Transverse colon (tissue), 4 donors: ENCODE data around the gene SHISA5. TPM values are rescaled to one million over a fixed set of nuclear protein-coding genes. Genes with fewer than 3 reads are reported as not detected.
A peak's percentile ranks its signal among the peaks of the same experiment; 100 is the strongest.

Experiments used
- DNase-seq: peaks from one replicate; pipeline ENCODE4 v3.0.0-alpha.2; 2019
- H3K27ac ChIP-seq, 4 donors: fragments of 200-600 bp; sonication (generic); 2 replicates each; pipeline ENCODE4 v1.5.1; 2016 to 2018; ENCODE audit warnings: inconsistent platforms in 4 of 4
- H3K27me3 ChIP-seq: fragments of 200-600 bp; sonication (generic); 2 replicates; pipeline ENCODE4 v1.5.1; 2017; ENCODE audit warnings: inconsistent platforms
- H3K36me3 ChIP-seq, 4 donors: fragments of 200-600 bp; sonication (generic); 2 replicates each; pipeline ENCODE4 v1.5.1; 2017 to 2019; ENCODE audit warnings: inconsistent platforms in 4 of 4
- H3K4me1 ChIP-seq, 4 donors: fragments of 200-600 bp; sonication (generic); 2 replicates each; pipeline ENCODE4 v1.5.1; 2017 to 2020; ENCODE audit warnings: inconsistent platforms in 4 of 4
- H3K4me3 ChIP-seq, 4 donors: fragments of 200-600 bp; sonication (generic); 1 replicate in 1 of 4; 2 replicates in 3 of 4; pipeline versions ENCODE4 v1.5.1 to v1.6.1; 2017 to 2019; ENCODE audit warnings: inconsistent platforms in 4 of 4
- H3K9me3 ChIP-seq, 2 donors: fragments of 200-600 bp; sonication (generic); 2 replicates each; pipeline ENCODE4 v1.5.1; 2017 to 2019; ENCODE audit warnings: inconsistent platforms in 2 of 2
- CTCF ChIP-seq, 5 experiments: fragments of 200-600 bp in 3 of 5; fragments of 450-650 bp in 2 of 5; sonication (generic) in 3 of 5; IDR thresholded peaks; 1 replicate in 2 of 5; 2 replicates in 3 of 5; pipeline ENCODE4 v1.5.1; 2016 to 2017; ENCODE audit warnings: antibody characterized with exemption in 5 of 5, inconsistent platforms in 3 of 5, mild to moderate bottlenecking in 2 of 5, moderate library complexity in 1 of 5
- EP300 ChIP-seq: sonication (generic); formaldehyde crosslinking; IDR thresholded peaks from one replicate; pipeline ENCODE4 v1.6.1; 2017; ENCODE audit warnings: antibody characterized with exemption, low read depth
- POLR2A ChIP-seq: fragments of 450-650 bp; IDR thresholded peaks from one replicate; pipeline ENCODE4 v1.6.1; 2016; ENCODE audit warnings: antibody characterized with exemption, mild to moderate bottlenecking, moderate library complexity
- POLR2AphosphoS5 ChIP-seq, 3 donors: sonication (generic); formaldehyde crosslinking; IDR thresholded peaks; one replicate each; pipeline ENCODE4 v1.6.1; 2016; ENCODE audit warnings: antibody characterized with exemption in 3 of 3
- WGBS, 2 donors: methylation state at CpG; one replicate each; pipeline ENCODE4 v1.1.5; 2018; ENCODE audit warnings: low coverage in 1 of 2; 5-methylcytosine and 5-hydroxymethylcytosine counted together
- in situ Hi-C, 4 donors: fragments of 200-750 bp; cut with MboI; loops; one replicate each; pipeline versions ENCODE4 v1.15.0 to v1.15.1; 2017; ENCODE audit warnings: low sequenced_read_pairs in 3 of 4, low pct_ligation_motif_present in 1 of 4, low pct_unique_long_range_greater_than_20kb in 1 of 4
- intact Hi-C: fragments of 100-400 bp; cut with DNase I; formaldehyde crosslinking; loops from one replicate; pipeline ENCODE4 v1.15.1; 2023; ENCODE audit warnings: low total_unique reads
- total RNA-seq, 4 donors: library from RNA; depleted of rRNA; stranded (reverse); fragments of >200 nt; gene quantifications; one replicate each; pipeline ENCODE4 v1.1.0, GENCODE V29; 2016

Gene SHISA5
- total RNA-seq, 4 donors from 2014 or later, result 72.9 to 89.4 (median 80.8) TPM

GRCh38 chr3:48426944-48427629 is 76.9 kb downstream of the SHISA5 start:
- Histone ChIP-seq H3K9me3 (no peaks in the 10 kb centered on the region), H3K4me3 (peak overlapping the region in 3 of 4 donors; percentile 63 to 83 (median 75)), H3K36me3 (no peaks in the 10 kb centered on the region), H3K27me3 (no peaks in the 10 kb centered on the region), H3K4me1 (peaks cover 31 to 47% (median 43%) of the 10 kb centered on the region in 4 donors), H3K27ac (peak overlapping the region; percentile 90 to 97 (median 92))
- intact Hi-C loops, result no loop called here
- 37 to 44% methylated on average over 6 to 8 of the region's 8 CpGs for WGBS, 2 donors
- TF ChIP-seq CTCF (IDR thresholded peaks at IDR 0.05) (no peak), EP300 (no peak), POLR2AphosphoS5 (IDR thresholded peaks at IDR 0.05) (no peak), POLR2A (no peak)
- no peak for DNase-seq
- in situ Hi-C loops, result no loop called here

GRCh38 chr3:48426401-48426909 is 77.5 kb downstream of the SHISA5 start:
- peak overlapping the region; percentile 90 to 97 (median 92) for H3K27ac ChIP-seq
- in situ Hi-C loops (no loop called here), intact Hi-C loops (no loop called here)
- H3K36me3 ChIP-seq, result no peaks in the 10 kb centered on the region
- no peaks in the 10 kb centered on the region for H3K27me3 ChIP-seq
- 53% methylated on average over 11 of the region's 11 CpGs; no CpG with 5 or more reads in 1 of the 2 donors for WGBS, 2 donors
- H3K4me3 ChIP-seq, result peak overlapping the region in 2 of 4 donors; percentile 5 to 83
- TF ChIP-seq EP300 (no peak), CTCF (IDR thresholded peaks at IDR 0.05) (no peak), POLR2A (no peak), POLR2AphosphoS5 (IDR thresholded peaks at IDR 0.05) (no peak)
- peaks cover 31 to 47% (median 43%) of the 10 kb centered on the region in 4 donors for H3K4me1 ChIP-seq
- no peaks in the 10 kb centered on the region for H3K9me3 ChIP-seq
- no peak for DNase-seq

GRCh38 chr3:48425281-48425812 is 78.6 kb downstream of the SHISA5 start:
- 77% methylated on average over 13 of the region's 13 CpGs; no CpG with 5 or more reads in 1 of the 2 donors for WGBS, 2 donors
- H3K4me1 ChIP-seq, result peaks cover 31 to 43% (median 41%) of the 10 kb centered on the region in 4 donors
- no peaks in the 10 kb centered on the region for H3K36me3 ChIP-seq
- no peak overlapping the region for H3K4me3 ChIP-seq
- in situ Hi-C loops, result no loop called here
- no peaks in the 10 kb centered on the region for H3K27me3 ChIP-seq
- peak overlapping the region; percentile 90 to 97 (median 92) for H3K27ac ChIP-seq
- intact Hi-C loops, result no loop called here
- no peak for DNase-seq
- TF ChIP-seq POLR2A (no peak), POLR2AphosphoS5 (IDR thresholded peaks at IDR 0.05) (no peak), CTCF (IDR thresholded peaks at IDR 0.05) (no peak), EP300 (no peak)
- no peaks in the 10 kb centered on the region for H3K9me3 ChIP-seq

GRCh38 chr3:48423883-48424695 is 79.9 kb downstream of the SHISA5 start:
- no peaks in the 10 kb centered on the region for H3K27me3 ChIP-seq
- WGBS, 2 donors, result 85 to 100% methylated on average over 2 to 27 of the region's 27 CpGs
- H3K27ac ChIP-seq, result no peak overlapping the region
- no peaks in the 10 kb centered on the region for H3K36me3 ChIP-seq
- intact Hi-C loops, result no loop called here
- H3K4me3 ChIP-seq, result no peak overlapping the region
- DNase-seq, result no peak
- no peaks in the 10 kb centered on the region for H3K9me3 ChIP-seq
- in situ Hi-C loops, result no loop called here
- TF ChIP-seq POLR2A, result no peak
- TF ChIP-seq POLR2AphosphoS5 (IDR thresholded peaks at IDR 0.05), result no peak
- no peak for TF ChIP-seq EP300
- TF ChIP-seq CTCF (IDR thresholded peaks at IDR 0.05), result no peak
- peaks cover 31 to 37% (median 35%) of the 10 kb centered on the region in 4 donors for H3K4me1 ChIP-seq
